ENCODE measurements around the gene CRYBA4. TPM values are rescaled to one million over a fixed set of nuclear protein-coding genes. Genes with fewer than 3 reads are reported as not detected.
"Not testable (repeated sequence)": the region's sequence is repeated elsewhere in the genome, so short reads cannot be mapped to it uniquely, and the experiment has no call there.

The CRYBA4 gene
- total and polyA plus RNA-seq, 11 donors, result not detected

GRCh38 chr22:26610072-26610958 is 11.4 kb upstream of the CRYBA4 start:
- H3K4me1 ChIP-seq, result peaks cover 0 to 15% (median 0%) of the 10 kb centered on the region in 12 donors
- no peaks in the 10 kb centered on the region for H3K36me3 ChIP-seq
- peak in 3 of 5 donors; percentile 37 to 49 (median 47) for DNase-seq
- peak in 2 of 4 donors; percentile 54 to 68 for ATAC-seq
- intact Hi-C loops (cut with DNase I), result no loop called here
- no peak overlapping the region for H3K4me3 ChIP-seq
- TF ChIP-seq POLR2A (IDR thresholded peaks at IDR 0.05), result no peak
- no peak for TF ChIP-seq CTCF (IDR thresholded peaks at IDR 0.05)
- peaks cover 0 to 12% (median 2%) of the 10 kb centered on the region in 9 donors for H3K27me3 ChIP-seq
- 65 to 79% (median 77%) methylated on average over 11 to 12 of the region's 12 CpGs for WGBS, 4 donors
- no peaks in the 10 kb centered on the region for H3K9me3 ChIP-seq
- H3K27ac ChIP-seq, result no peak overlapping the region

- no peak overlapping the region for H3K27ac ChIP-seq
- ATAC-seq, result no peak
- TF ChIP-seq POLR2A (IDR thresholded peaks at IDR 0.05), result no peak
- no peaks in the 10 kb centered on the region for H3K9me3 ChIP-seq
- no peaks in the 10 kb centered on the region for H3K36me3 ChIP-seq
- WGBS, 4 donors, result 71 to 89% (median 81%) methylated on average over 2 of the region's 2 CpGs
- no peak overlapping the region for H3K4me3 ChIP-seq
- intact Hi-C loops (cut with DNase I), result no loop called here
- H3K4me1 ChIP-seq, result peaks cover 0 to 18% (median 0%) of the 10 kb centered on the region in 12 donors
- peaks cover 0 to 12% (median 2%) of the 10 kb centered on the region in 9 donors for H3K27me3 ChIP-seq
- DNase-seq, result no peak
These were observed 10.8 kb upstream of the CRYBA4 start for GRCh38 chr22:26610996-26611395.

- 79 to 90% (median 85%) methylated on average over 4 of the region's 4 CpGs for WGBS, 4 donors
- intact Hi-C loops (cut with DNase I), result no loop called here
- no peak for TF ChIP-seq CTCF (IDR thresholded peaks at IDR 0.05)
- no peaks in the 10 kb centered on the region for H3K9me3 ChIP-seq
- H3K36me3 ChIP-seq, result no peaks in the 10 kb centered on the region
- no peak for ATAC-seq
- peaks cover 0 to 12% (median 2%) of the 10 kb centered on the region in 9 donors for H3K27me3 ChIP-seq
- H3K4me1 ChIP-seq, result peaks cover 0 to 35% (median 0%) of the 10 kb centered on the region in 12 donors
- no peak for DNase-seq
- no peak overlapping the region for H3K27ac ChIP-seq
- no peak overlapping the region for H3K4me3 ChIP-seq
These were observed 9.1 kb upstream of the CRYBA4 start for GRCh38 chr22:26612652-26613051.

GRCh38 chr22:26613753-26614152 is 8.0 kb upstream of the CRYBA4 start:
- DNase-seq; H3K27ac ChIP-seq; ATAC-seq; H3K9me3 ChIP-seq; H3K4me3 ChIP-seq; intact Hi-C loops (cut with DNase I); H3K36me3 ChIP-seq: not testable (repeated sequence)
- H3K27me3 ChIP-seq, result peaks cover 0 to 12% (median 2%) of the 10 kb centered on the region in 9 donors
- WGBS, 4 donors, result 14 to 23% (median 18%) methylated on average over 10 of the region's 10 CpGs
- peaks cover 0 to 46% (median 0%) of the 10 kb centered on the region in 12 donors for H3K4me1 ChIP-seq

- WGBS, 4 donors, result 48 to 53% (median 51%) methylated on average over 14 of the region's 14 CpGs
- Histone ChIP-seq H3K9me3 (no peaks in the 10 kb centered on the region), H3K27ac (no peak overlapping the region), H3K36me3 (no peaks in the 10 kb centered on the region), H3K4me3 (no peak overlapping the region), H3K4me1 (peaks cover 0 to 52% (median 0%) of the 10 kb centered on the region in 12 donors), H3K27me3 (peaks cover 0 to 12% (median 2%) of the 10 kb centered on the region in 9 donors)
- intact Hi-C loops (cut with DNase I), result no loop called here
- ATAC-seq (no peak), DNase-seq (no peak)
- TF ChIP-seq CTCF (IDR thresholded peaks at IDR 0.05) (no peak), POLR2A (IDR thresholded peaks at IDR 0.05) (no peak)
These were observed 7.4 kb upstream of the CRYBA4 start for GRCh38 chr22:26614322-26614721.
